Endometrial microvascular endothelial cells (primary cell): ENCODE results near the gene MLEC. TPM values are rescaled to one million over a fixed set of nuclear protein-coding genes. Genes with fewer than 3 reads are reported as not detected.

Source experiments
- in situ Hi-C: cut with HindIII; loops from 2 replicates; pipeline ENCODE4 v1.10.0; 2017; ENCODE audit warnings: low sequenced_read_pairs, low pct_unique_long_range_greater_than_20kb; ENCODE audit errors: inconsistent ontology term
- total RNA-seq: library from RNA; depleted of rRNA; stranded (reverse); fragments of >200 nt; gene quantifications from one replicate; pipeline ENCODE4 v1.2.3, GENCODE V29; 2015; ENCODE audit errors: inconsistent ontology term

The MLEC gene
- total RNA-seq, 1 donor from 2014 or later: 91.8 TPM

DNA sequence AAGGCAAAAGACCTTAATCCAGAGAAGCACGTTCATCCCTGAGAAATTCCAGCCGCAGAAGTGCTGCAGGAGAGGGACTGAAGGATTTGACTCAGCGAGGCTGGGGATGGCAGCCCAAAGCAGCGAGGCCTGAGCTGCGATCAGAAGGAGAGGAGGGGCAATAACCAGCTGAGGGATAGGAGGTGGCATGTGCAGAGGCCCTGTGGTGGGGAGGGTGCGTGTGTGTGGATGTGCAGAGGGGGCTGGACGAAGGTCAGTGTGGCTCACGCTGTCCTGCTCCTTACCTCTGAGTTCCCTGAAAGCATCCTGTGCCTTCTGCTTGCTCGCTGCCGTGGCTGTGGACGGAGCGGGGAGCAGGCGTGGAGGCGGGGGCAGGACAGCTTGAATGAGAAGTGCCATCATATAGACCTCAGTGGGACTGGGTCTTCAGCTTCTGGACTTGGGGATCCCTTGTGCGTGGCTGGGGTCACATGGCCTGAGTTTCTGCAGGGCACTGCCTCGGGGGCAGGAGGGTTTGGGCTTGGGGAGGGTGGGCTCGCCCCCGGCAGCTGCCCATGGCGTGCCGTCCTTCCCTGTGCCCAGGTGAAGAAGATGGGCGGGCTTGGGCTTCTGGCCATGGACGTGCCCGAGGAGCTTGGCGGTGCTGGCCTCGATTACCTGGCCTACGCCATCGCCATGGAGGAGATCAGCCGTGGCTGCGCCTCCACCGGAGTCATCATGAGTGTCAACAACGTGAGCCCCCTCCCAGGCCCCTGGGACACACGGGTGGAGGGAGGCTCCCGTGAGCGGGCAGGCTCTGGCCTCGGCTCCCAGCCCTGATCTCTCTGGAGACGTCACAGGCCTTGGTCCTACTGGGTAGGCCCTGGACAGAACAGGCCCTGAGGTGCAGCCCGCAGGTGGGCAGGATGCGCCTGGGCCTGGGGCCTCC is 49.7 kb downstream of the MLEC start:
- in situ Hi-C loops: no loop called here

DNA sequence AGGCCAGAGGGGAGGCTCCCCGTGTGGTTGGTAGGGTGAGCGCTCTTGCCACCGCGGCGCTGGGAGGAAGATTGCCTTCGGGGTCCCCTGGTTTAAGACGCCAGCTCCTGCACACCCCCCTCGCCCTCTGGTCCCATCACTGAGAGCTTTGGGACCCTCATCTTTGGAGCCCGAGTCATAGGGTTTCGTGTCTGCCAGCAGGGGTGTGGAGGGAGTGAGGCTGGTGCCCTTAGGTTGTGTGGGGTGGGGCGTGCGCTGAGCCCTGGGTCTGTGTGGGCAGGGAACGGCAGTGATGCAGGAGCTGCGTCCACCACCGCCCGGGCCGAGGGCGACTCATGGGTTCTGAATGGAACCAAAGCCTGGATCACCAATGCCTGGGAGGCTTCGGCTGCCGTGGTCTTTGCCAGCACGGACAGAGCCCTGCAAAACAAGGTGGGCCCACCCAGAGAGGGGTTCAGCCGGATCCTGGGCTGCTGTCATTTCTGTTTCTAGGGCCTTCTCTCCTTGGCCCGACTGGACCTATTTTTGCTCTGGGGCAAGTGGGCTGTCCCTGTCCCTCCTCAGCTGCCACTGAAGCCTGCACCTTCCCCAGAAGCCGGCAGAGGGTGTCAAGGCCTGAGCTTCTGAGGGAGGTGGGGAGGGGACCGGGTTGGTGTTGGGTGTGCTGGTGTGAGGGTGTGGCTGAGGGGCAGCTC is 50.8 kb downstream of the MLEC start:
- in situ Hi-C loops: no loop called here

DNA sequence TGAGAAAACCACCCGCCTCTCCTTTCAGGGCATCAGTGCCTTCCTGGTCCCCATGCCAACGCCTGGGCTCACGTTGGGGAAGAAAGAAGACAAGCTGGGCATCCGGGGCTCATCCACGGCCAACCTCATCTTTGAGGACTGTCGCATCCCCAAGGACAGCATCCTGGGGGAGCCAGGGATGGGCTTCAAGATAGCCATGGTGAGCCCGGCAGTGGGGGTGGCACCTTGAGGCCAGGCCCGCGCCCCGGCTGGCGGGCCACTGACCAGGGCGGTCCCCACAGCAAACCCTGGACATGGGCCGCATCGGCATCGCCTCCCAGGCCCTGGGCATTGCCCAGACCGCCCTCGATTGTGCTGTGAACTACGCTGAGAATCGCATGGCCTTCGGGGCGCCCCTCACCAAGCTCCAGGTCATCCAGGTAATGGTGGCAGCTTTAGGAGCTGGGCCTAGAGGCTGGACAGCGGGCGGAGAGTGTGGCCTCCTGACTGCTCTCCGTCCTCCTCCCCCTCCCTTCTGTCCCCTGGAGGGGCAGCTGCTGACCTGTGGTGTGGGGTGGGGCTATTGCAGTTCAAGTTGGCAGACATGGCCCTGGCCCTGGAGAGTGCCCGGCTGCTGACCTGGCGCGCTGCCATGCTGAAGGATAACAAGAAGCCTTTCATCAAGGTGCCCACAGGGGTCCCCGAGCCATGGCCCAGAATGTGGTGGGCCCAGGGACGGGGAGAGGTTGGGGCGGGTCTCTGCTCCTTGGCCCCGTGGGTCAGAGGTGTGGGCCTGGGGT is 51.5 kb downstream of the MLEC start:
- in situ Hi-C loops: no loop called here

DNA sequence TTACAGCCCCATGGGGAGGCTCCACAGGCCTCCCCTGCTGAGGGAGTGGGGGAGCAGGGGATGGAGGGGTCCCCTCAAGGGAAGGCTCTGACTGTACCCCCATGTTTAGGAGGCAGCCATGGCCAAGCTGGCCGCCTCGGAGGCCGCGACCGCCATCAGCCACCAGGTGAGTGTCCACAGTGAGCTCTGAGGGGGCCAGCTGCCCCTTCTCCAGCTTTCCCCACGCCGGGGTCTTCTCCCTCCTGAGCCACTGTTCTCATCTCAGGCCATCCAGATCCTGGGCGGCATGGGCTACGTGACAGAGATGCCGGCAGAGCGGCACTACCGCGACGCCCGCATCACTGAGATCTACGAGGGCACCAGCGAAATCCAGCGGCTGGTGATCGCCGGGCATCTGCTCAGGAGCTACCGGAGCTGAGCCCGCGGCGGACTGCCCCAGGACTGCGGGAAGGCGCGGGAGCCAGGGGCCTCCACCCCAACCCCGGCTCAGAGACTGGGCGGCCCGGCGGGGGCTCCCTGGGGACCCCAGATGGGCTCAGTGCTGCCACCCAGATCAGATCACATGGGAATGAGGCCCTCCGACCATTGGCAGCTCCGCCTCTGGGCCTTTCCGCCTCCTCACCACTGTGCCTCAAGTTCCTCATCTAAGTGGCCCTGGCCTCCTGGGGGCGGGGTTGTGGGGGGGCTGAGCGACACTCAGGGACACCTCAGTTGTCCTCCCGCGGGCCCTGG is 52.2 kb downstream of the MLEC start:
- in situ Hi-C loops: no loop called here

DNA sequence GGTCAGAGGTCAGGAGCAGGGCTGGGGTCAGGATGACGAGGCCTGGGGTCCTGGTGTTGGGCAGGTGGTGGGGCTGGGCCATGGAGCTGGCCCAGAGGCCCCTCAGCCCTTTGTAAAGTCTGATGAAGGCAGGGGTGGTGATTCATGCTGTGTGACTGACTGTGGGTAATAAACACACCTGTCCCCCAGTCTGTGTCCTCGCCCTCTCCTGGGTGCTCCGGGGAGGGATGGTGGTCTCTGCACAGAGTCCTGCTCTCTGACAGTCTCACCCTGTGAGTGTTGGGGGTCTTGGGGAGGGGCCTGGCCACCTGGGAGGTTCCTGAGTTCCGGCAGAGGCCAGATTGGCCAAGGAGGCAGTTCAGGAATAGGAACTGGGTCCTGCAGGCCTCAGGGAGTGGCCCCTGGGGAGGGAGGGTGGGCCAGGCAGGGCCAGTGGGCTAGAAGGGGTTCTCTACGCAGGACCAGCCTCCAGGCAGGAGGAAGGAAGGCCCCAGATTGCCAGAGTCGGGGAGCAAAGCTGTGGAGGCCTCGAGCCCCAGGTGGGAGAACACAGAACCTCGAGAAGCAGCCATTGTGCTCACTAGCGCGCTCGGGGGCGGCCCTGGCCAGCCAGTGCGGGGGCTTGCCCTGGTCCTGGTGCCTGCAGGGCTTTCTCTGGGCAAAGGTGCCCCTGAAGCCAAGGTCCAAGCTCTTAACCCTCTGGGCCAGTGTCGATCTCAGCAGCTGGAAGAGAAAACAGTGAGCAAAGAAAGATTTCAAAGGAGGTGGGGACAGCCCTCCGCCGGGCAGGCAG is 53.1 kb downstream of the MLEC start:
- in situ Hi-C loops: no loop called here

DNA sequence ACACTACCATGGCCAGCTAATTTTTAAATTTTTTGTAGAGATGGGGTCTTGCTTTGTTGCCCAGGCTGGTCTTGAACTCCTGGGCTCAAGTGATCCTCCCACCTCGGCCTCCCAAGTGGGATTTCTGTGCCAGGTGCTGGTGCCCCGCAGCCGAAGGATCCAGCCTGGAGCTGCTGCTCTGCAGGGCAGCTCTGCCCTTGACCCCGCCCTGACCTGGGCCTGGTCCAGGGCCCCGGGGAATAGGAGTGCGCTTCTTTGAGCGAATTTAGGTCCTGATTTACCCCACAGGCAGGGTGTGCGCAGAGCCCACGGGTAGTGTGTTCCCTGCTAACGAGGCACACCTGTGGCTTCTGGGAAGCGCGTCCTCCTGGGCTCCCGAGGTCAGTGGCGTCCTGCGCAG is 53.9 kb downstream of the MLEC start:
- in situ Hi-C loops: no loop called here

DNA sequence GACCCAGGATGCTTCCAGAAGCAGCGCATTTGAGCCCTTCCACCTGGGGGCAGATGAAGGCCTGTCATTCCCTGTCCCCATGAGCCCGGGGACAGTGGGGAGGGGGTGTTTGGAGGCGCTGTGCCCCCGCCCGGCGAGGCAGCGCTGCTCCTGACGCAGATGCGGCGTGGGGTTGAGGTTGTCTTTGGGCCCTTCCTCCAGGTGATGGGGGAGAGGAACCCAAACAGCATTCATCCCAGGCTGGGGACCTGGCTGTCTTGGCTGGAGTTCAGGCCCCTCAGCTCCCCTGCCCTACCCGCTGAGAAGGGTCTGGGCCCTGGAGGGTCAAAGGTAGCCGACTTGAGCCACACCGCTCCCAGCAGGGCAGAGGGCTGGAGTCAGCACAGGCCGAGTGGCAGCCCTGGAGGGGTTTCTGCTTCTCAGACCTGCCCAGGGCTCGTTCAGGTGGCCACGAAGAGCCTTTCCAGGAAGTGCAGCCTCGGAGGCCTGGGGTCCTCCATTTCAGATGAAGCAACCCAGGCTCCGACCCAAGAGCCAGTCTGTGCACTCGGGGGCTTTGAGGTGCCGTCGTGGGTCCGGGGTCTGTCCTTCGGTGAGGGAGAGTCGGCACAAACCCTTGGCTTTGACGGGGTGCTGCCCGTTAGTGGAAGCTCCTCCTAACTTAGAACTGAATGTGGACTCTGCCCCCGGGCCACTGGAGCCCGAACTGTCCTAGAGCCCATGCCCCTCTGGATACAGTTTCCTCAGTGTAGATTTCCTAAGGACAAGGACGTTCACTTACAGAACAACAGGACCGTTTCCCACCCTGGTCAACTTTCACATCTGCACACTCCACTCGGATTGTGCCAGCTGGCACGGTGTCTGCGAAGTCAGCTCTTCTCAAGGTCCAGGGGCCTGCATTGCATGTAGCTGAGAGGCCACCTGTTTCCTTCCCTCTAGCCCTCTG is 54.8 kb downstream of the MLEC start:
- in situ Hi-C loops: no loop called here

DNA sequence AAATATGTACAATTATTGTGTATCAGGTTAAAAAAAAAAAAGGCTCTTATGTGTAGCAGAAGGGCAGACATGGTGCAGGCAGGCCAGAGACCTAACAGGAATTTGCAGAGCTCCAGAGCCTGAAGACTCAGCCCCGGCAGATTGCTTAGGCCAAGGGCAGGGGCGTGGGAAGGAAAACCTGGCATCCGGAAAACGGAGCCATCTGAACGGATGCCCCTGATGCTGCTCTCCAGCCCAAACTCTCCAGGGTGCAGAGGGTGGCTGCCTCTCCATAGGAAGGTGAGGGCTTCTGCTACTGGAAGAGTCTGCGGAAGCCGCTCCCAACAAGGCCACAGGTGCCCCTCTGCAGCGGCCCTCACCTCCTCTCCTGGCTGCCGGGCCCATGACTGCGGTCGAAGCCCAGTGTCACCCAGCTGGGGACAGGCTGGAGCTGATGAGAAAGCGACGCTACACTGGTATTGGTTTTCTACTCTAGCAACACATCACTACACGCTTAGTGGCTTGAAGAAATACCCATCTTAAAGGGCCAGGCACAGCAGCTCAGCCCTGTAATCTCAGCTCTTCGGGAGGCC is 58.1 kb downstream of the MLEC start:
- in situ Hi-C loops: no loop called here

DNA sequence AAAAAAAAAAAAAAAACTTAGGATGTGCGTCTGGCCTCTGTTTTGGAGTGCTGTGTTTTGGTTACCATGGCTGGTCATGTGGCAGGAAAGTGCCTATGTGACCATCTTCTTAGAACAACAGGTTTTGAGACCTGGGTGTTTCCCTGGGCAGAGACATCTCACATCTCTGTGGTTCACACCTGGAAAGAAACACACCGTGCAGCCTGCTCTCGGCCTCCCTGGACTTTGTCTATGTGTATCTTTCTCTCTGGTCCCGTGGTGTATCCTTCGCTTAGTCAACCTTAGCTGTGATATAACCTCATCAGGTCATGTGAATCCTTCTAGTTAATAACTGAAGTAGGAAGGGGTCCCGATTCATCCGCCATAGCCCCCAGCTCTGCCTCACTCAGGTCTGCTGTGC is 61.3 kb downstream of the MLEC start:
- in situ Hi-C loops: no loop called here

DNA sequence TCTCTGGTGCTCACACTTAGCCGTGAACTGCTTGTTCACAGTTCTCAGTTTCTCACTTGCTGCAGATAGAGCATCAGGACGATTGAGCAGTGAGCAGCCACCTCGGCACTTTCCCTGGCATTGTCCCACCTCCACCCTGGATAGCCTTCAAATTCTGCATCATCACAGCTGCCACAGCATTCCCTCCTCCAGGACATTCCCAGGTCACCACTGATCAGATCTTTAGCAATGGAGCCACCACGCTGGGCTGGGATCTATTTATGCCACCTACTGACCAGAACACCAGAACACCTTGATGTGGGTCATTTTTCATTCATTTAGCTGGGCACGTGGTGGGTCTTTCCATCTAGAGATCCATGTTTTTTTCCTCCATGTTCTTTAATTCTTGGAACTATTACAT is 62.3 kb downstream of the MLEC start:
- in situ Hi-C loops: no loop called here

DNA sequence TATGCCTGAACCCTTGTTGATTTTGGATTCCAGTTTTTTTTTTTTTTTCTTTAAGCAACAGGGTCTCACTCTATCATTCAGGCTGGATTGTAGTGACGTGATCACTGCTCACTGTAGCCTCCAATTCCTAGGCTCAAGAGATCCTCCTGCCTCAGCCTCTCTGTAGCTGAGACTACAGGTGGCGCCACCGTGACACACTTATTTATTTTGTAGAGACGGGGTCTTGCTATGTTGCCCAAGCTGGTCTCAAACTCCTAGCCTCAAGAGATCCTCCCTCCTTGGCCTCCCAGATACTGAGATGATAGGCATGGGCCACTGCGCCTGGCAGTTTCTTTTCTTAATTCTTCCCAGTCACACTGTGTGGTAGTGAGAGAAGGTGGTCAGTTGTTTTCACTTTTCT is 63.9 kb downstream of the MLEC start:
- in situ Hi-C loops: no loop called here

DNA sequence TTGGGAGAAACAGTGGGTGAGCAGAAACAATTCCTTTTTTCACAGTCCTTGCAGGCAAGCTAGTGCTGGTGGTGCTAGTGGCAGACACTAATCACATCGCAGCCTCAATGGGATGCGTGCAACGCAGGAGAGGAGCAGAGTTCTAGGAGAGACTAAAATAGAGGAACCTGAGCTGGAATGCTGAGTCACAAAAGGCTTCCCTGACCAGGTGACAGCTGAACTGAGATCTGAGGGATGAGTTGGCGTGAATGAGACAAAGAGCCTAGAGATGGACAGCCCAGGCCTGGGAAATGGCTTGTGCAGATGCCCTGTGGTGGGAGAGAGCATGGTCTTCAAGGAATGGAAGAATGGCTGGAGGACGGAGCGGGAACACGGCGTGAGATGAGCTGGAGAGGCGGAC is 64.4 kb downstream of the MLEC start:
- in situ Hi-C loops: no loop called here

Other genes starting within 250 kb of the MLEC start
- 571 TPM for gene COX6A1, start 249.0 kb upstream of the MLEC start, total RNA-seq
- 91.2 TPM for gene TRIAP1, start 240.8 kb upstream of the MLEC start, total RNA-seq
- 23.8 TPM for gene GATC, start 240.7 kb upstream of the MLEC start, total RNA-seq
- 90.3 TPM for gene SRSF9, start 217.4 kb upstream of the MLEC start, total RNA-seq
- 504 TPM for gene DYNLL1, start 191.0 kb upstream of the MLEC start, total RNA-seq
- gene COQ5, start 158.0 kb upstream of the MLEC start, total RNA-seq: 28.8 TPM
- 119 TPM for gene RNF10, start 152.8 kb upstream of the MLEC start, total RNA-seq
- gene POP5, start 105.7 kb upstream of the MLEC start, total RNA-seq: 51.4 TPM
- not detected for gene CABP1, start 46.5 kb upstream of the MLEC start, total RNA-seq
- 25.8 TPM for gene UNC119B, start 23.3 kb downstream of the MLEC start, total RNA-seq
- gene ACADS, start 38.7 kb downstream of the MLEC start, total RNA-seq: 29.7 TPM
- gene SPPL3, start 217.2 kb downstream of the MLEC start, total RNA-seq: 14.1 TPM